K562 (cell line): ENCODE results near the gene NEU1. TPM values are rescaled to one million over a fixed set of nuclear protein-coding genes. Genes with fewer than 3 reads are reported as not detected.

Source experiments
- PRMT5 ChIP-seq: sonication (generic); formaldehyde crosslinking; IDR thresholded peaks from 2 replicates; pipeline ENCODE4 v1.5.0; 2020; ENCODE audit warnings: missing genetic modification reagents
- ZNF124 ChIP-seq: sonication (generic); formaldehyde crosslinking; IDR thresholded peaks from 2 replicates; pipeline ENCODE4 v1.8.1; 2022; ENCODE audit warnings: missing genetic modification reagents
- polyA plus RNA-seq, 8 experiments: library from polyadenylated mRNA; depleted of rRNA in 4 of 8; stranded (reverse) in 5 of 8; unstranded in 3 of 8; fragments of >200 nt; fragmentation: Nextera tagmentation in 2 of 8; fragmentation: Illumina TruSeq in 1 of 8; extraction: Ambion mirVana in 2 of 8; extraction: Trizol in 1 of 8; gene quantifications; 2 replicates each; pipeline versions ENCODE4 v1.2.1 to v1.2.3, GENCODE V29; 2011 to 2014; ENCODE audit warnings: inconsistent platforms in 1 of 8, missing spikeins in 1 of 8
- total RNA-seq, 7 experiments: library from RNA; depleted of rRNA in 6 of 7; stranded (reverse); fragments of >200 nt in 6 of 7; fragmentation: Illumina TruSeq in 2 of 7; extraction: Trizol in 2 of 7; gene quantifications; 2 replicates each; pipeline versions ENCODE4 v1.2.1 to v1.2.3, GENCODE V29; 2011 to 2021; ENCODE audit warnings: low replicate concordance in 1 of 7
- TF ChIP-seq, protein P1 (sequence below), 2 experiments: fragments of 450-650 bp; IDR thresholded peaks; 2 replicates each; pipeline ENCODE4 v1.6.1; 2016; ENCODE audit warnings: mild to moderate bottlenecking in 2 of 2, borderline replicate concordance in 1 of 2, low read depth in 1 of 2, moderate library complexity in 1 of 2
- TF ChIP-seq, protein P2 (sequence below): sonication (generic); formaldehyde crosslinking; IDR thresholded peaks from 2 replicates; pipeline ENCODE4 v1.8.0; 2022; ENCODE audit warnings: mild to moderate bottlenecking, missing genetic modification reagents, borderline replicate concordance
- TF ChIP-seq, protein P3 (sequence below): sonication (generic); formaldehyde crosslinking; IDR thresholded peaks from 2 replicates; pipeline ENCODE4 v1.8.0; 2023; ENCODE audit warnings: missing genetic modification reagents, mild to moderate bottlenecking, borderline replicate concordance
- TF ChIP-seq, protein P4 (sequence below): fragments of 450-650 bp; IDR thresholded peaks from 2 replicates; pipeline ENCODE4 v1.6.1; 2016; ENCODE audit warnings: missing biosample characterization, missing genetic modification characterization

NEU1 gene
- total and polyA plus RNA-seq, 9 of the 15 experiments (the other 6 are each of a cell fraction or from before 2014, with no cell fraction given) = 14.8 to 67.8 (median 51.0) TPM

DNA sequence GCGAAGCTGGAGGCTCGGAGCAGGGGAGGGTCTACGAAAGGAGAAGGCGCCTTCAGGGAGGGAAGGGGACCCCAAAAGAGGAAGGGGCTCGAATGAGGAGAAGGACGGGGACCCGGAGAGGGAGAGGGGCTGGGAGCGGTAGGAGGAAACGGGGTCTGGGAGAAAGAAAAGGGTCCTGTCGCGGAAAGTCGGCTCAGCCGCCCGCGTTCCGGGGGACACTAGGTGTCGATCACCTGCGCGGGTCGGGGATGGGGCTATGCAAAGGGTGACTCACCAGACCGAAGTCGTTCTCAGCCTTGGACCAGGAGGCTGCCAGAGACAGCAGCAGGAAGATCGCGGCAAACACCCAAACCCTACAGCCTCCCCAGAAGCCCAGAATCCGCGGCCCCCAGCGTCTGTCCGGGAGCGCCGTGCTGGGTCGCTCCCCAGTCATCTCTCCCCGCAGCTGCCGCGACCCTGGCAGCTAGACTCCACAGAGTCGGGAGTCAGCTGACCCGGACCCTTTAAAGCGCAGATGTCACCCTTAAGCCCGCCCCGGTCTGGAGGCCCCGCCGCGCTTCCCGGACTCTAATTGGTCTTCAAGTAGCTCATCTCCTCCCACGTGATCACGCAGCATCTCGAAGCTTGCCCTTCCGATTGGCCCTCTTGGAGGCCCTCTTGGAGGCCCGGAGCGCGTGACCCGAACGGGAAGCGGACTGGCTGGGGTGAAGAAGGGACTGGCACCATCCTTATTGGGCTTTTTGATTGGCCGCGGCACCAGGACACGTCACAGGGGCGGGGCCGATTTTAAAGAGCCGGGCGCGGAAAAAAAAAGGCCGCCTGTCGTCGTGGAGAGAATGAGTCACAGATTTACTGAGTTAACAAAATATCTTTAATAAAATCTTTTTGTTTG, at the start of gene NEU1 (continued):
- TF ChIP-seq, protein P1, sequence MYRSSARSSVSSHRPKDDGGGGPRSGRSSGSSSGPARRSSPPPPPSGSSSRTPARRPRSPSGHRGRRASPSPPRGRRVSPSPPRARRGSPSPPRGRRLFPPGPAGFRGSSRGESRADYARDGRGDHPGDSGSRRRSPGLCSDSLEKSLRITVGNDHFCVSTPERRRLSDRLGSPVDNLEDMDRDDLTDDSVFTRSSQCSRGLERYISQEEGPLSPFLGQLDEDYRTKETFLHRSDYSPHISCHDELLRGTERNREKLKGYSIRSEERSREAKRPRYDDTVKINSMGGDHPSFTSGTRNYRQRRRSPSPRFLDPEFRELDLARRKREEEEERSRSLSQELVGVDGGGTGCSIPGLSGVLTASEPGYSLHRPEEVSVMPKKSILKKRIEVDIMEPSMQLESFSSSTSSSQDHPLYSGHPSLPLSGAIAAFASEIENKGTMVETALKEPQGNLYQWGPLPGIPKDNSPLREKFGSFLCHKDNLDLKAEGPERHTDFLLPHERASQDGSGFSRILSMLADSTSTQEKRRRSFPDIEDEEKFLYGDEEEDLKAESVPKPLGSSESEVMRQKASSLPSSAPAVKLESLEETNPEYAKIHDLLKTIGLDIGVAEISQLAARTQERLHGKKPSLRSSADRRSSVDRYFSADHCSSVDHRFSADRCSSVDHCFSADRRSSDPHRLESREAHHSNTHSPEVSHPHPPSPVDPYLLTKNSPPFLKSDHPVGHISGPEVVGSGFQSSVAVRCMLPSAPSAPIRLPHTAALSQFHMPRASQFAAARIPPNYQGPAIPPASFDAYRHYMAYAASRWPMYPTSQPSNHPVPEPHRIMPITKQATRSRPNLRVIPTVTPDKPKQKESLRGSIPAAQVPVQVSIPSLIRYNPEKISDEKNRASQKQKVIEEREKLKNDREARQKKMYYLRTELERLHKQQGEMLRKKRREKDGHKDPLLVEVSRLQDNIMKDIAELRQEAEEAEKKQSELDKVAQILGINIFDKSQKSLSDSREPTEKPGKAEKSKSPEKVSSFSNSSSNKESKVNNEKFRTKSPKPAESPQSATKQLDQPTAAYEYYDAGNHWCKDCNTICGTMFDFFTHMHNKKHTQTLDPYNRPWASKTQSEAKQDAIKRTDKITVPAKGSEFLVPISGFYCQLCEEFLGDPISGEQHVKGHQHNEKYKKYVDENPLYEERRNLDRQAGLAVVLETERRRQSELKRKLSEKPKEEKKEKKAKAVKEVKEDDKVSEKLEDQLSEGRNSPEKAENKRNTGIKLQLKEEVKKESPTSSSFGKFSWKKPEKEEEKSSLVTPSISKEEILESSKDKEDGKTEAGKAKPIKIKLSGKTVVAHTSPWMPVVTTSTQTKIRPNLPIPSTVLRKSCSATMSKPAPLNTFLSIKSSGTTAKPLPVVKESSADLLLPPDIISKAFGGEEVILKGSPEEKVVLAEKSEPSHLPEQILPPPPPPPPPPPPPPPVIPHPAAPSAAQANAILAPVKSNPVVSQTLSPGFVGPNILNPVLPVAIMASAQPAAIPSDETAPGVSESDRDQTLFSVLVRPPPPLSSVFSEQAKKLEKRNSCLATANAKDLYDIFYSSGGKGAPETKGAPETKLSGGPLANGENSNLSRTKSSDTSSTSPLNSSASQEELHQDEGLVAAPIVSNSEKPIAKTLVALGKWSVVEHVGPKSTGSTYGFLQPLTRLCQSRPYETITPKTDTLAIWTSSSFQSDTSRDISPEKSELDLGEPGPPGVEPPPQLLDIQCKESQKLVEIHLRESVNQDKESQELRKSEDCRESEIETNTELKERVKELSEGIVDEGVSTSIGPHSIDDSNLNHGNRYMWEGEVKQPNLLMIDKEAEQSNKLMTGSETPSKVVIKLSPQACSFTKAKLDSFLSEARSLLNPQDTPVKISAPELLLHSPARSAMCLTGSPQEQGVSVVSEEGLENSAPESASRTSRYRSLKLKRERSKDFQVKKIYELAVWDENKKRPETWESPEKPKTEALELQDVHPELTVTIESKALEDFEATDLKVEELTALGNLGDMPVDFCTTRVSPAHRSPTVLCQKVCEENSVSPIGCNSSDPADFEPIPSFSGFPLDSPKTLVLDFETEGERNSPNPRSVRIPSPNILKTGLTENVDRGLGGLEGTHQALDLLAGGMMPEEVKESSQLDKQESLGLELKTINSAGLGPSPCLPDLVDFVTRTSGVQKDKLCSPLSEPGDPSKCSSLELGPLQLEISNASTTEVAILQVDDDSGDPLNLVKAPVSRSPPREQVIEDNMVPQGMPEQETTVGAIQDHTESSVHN (IDR thresholded peaks at IDR 0.05; ENCODE audit: borderline replicate concordance in 1 of 2, low read depth in 1 of 2) = peak in 1 of 2 experiments; percentile 88; a peak in 2 of 4 replicates
- TF ChIP-seq PRMT5 (CRISPR knock-in tag) = no peak
- TF ChIP-seq, protein P2, sequence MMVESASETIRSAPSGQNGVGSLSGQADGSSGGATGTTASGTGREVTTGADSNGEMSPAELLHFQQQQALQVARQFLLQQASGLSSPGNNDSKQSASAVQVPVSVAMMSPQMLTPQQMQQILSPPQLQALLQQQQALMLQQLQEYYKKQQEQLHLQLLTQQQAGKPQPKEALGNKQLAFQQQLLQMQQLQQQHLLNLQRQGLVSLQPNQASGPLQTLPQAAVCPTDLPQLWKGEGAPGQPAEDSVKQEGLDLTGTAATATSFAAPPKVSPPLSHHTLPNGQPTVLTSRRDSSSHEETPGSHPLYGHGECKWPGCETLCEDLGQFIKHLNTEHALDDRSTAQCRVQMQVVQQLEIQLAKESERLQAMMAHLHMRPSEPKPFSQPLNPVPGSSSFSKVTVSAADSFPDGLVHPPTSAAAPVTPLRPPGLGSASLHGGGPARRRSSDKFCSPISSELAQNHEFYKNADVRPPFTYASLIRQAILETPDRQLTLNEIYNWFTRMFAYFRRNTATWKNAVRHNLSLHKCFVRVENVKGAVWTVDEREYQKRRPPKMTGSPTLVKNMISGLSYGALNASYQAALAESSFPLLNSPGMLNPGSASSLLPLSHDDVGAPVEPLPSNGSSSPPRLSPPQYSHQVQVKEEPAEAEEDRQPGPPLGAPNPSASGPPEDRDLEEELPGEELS (CRISPR knock-in tag) = no peak
- TF ChIP-seq, protein P3, sequence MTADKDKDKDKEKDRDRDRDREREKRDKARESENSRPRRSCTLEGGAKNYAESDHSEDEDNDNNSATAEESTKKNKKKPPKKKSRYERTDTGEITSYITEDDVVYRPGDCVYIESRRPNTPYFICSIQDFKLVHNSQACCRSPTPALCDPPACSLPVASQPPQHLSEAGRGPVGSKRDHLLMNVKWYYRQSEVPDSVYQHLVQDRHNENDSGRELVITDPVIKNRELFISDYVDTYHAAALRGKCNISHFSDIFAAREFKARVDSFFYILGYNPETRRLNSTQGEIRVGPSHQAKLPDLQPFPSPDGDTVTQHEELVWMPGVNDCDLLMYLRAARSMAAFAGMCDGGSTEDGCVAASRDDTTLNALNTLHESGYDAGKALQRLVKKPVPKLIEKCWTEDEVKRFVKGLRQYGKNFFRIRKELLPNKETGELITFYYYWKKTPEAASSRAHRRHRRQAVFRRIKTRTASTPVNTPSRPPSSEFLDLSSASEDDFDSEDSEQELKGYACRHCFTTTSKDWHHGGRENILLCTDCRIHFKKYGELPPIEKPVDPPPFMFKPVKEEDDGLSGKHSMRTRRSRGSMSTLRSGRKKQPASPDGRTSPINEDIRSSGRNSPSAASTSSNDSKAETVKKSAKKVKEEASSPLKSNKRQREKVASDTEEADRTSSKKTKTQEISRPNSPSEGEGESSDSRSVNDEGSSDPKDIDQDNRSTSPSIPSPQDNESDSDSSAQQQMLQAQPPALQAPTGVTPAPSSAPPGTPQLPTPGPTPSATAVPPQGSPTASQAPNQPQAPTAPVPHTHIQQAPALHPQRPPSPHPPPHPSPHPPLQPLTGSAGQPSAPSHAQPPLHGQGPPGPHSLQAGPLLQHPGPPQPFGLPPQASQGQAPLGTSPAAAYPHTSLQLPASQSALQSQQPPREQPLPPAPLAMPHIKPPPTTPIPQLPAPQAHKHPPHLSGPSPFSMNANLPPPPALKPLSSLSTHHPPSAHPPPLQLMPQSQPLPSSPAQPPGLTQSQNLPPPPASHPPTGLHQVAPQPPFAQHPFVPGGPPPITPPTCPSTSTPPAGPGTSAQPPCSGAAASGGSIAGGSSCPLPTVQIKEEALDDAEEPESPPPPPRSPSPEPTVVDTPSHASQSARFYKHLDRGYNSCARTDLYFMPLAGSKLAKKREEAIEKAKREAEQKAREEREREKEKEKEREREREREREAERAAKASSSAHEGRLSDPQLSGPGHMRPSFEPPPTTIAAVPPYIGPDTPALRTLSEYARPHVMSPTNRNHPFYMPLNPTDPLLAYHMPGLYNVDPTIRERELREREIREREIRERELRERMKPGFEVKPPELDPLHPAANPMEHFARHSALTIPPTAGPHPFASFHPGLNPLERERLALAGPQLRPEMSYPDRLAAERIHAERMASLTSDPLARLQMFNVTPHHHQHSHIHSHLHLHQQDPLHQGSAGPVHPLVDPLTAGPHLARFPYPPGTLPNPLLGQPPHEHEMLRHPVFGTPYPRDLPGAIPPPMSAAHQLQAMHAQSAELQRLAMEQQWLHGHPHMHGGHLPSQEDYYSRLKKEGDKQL (CRISPR knock-in tag) = 0 out of 2 replicates have a peak, but pooled peaks have one; percentile 92
- TF ChIP-seq, protein P4, sequence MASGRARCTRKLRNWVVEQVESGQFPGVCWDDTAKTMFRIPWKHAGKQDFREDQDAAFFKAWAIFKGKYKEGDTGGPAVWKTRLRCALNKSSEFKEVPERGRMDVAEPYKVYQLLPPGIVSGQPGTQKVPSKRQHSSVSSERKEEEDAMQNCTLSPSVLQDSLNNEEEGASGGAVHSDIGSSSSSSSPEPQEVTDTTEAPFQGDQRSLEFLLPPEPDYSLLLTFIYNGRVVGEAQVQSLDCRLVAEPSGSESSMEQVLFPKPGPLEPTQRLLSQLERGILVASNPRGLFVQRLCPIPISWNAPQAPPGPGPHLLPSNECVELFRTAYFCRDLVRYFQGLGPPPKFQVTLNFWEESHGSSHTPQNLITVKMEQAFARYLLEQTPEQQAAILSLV = no peak
- no peak for TF ChIP-seq ZNF124 (CRISPR knock-in tag)
